Measurements from ENCODE around the gene MSL1.
A peak's percentile ranks its signal among the peaks of the same experiment; 100 is the strongest.

The MSL1 gene

DNA sequence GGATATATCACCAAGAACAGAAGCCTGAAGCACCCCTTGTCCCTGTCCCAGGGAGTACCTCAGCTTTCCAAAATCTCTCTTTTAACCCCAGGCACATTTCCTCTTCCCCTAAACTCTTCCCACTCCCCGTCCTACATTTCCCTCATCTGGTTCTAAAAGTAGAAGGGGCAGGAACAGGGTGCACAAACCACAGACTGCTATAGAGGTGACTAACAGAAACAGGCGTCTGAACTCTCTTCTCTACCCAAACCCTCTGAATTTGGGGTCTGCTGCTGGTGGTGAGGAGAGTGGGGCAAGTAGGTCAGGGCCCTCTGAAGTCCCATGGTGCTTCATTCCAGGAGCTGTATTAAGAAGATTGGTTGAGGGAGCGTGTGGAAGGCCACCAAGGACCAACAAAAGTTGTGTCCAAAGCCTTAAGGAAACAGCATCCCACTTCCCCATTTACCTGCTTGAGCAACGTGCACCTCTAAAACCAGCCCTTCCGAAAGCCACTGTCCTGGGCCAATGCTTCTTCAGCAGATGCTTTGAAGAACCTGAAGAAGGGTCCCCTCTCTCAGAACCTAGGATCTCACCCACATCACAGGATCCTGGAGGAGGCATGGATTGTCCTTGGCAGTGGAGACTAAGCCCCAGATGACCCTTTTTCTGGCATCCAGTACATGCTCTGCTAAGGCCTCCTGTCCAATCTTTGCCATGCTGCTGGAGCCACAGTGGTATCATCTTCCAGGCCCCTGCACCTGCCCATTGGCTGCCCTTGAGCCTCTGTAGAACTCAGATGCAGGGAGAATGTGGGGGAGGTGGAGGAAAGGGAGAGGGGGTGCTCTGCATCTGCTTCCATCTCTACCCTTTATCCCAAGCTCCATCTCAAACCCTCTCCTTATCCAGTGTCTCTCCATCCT lies 15.7 kb upstream of the MSL1 start:
- 100% methylated on average over 1 of the region's 5 CpGs; no CpG with 5 or more reads in 1 of the 2 donors for WGBS, 2 donors (ENCODE audit: extremely low coverage in 2 of 2, insufficient read length in 2 of 2, insufficient replicate concordance in 1 of 2)
- Histone ChIP-seq H3K27ac (replicated peaks; ENCODE audit: low read length) (no peak overlapping the region), H3K79me1 (ENCODE audit: low read depth, low read length) (no peaks in the 10 kb centered on the region), H3K36me3 (replicated peaks in 1 of 2; ENCODE audit: control insufficient read depth in 2 of 2, insufficient read depth in 2 of 2, low read length in 2 of 2) (no peaks in the 10 kb centered on the region), H3K9ac (ENCODE audit: low read depth, low read length, poor library complexity) (no peak overlapping the region), H2BK5ac (ENCODE audit: low read length) (no peak overlapping the region), H3K4me2 (ENCODE audit: insufficient read depth, low read length, poor library complexity, severe bottlenecking) (no peak overlapping the region), H3K9me3 (replicated peaks in 1 of 2; ENCODE audit: control insufficient read depth in 2 of 2, insufficient read depth in 1 of 2, low read depth in 1 of 2, low read length in 2 of 2) (no peaks in the 10 kb centered on the region), H3K4me1 (ENCODE audit: control insufficient read depth in 2 of 2, insufficient read depth in 1 of 2, low read depth in 1 of 2, low read length in 2 of 2) (peaks cover 37 to 58% of the 10 kb centered on the region in 2 donors), H4K91ac (ENCODE audit: low read depth, low read length, poor library complexity) (no peak overlapping the region), H3K14ac (ENCODE audit: low read length) (no peak overlapping the region), H3K4me3 (ENCODE audit: low read length in 2 of 2) (no peak overlapping the region), H3K4ac (ENCODE audit: low read length) (no peak overlapping the region), H2AFZ (ENCODE audit: low read length) (peak overlapping the region; percentile 84), H2BK15ac (ENCODE audit: low read length) (peak overlapping the region; percentile 62), H4K8ac (ENCODE audit: low read depth, low read length) (no peak overlapping the region), H3K27me3 (ENCODE audit: control insufficient read depth in 3 of 3, insufficient read depth in 3 of 3, low read depth in 1 of 3, low read length in 3 of 3) (no peaks in the 10 kb centered on the region), H2BK12ac (ENCODE audit: low read length) (peak overlapping the region; percentile 42), H3K23ac (ENCODE audit: low read depth, low read length, poor library complexity) (no peak overlapping the region), H2AK5ac (ENCODE audit: low read depth, low read length) (peak overlapping the region; percentile 48), H2BK120ac (ENCODE audit: low read depth, low read length) (no peak overlapping the region), H3K18ac (ENCODE audit: low read length) (peak overlapping the region; percentile 78)
- DNase-seq (ENCODE audit: low spot score), result no peak

DNA sequence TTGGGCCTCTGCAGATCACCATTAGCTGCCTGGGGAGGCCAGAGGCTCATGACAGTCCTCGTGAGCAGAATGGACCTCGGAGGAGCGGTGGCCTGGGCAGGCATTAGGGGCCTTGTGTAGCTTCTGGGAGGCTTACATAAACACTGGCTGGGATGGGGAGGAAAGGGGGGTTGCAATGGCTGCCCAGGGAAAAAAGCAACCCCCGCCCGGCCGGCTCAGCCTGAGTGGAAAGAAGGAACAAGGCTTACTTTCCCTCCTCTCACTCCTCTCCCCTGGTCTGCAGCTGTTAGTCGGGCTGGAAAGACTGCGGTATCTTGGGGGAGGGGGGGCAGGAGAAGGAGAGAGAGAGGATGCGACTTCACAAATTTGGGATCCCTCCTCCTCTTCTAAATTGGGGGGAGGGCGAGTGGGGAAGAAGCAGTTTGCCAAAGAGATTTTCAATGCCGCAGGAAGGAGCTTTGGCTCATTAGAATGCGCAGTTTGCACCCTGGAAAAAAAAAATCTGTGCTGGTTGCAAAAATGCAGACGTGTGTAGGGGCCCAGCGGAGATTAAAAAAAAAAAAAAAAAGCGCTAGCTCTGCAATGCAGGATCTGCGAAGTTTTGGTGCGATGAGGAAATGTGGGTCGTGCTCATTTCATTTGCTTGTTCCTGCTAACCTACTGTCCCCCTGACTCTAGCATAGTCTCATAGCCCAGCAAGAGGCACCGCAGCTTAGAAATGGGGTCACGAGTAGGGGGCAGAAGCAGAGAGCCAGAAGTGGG lies 14.8 kb upstream of the MSL1 start:
- H3K4me1 ChIP-seq (ENCODE audit: control insufficient read depth in 2 of 2, insufficient read depth in 1 of 2, low read depth in 1 of 2, low read length in 2 of 2), result peaks cover 41 to 61% of the 10 kb centered on the region in 2 donors
- H3K9me3 ChIP-seq (replicated peaks in 1 of 2; ENCODE audit: control insufficient read depth in 2 of 2, insufficient read depth in 1 of 2, low read depth in 1 of 2, low read length in 2 of 2), result no peaks in the 10 kb centered on the region
- WGBS, 2 donors (ENCODE audit: extremely low coverage in 2 of 2, insufficient read length in 2 of 2, insufficient replicate concordance in 1 of 2), result no CpG with 5 or more reads among the region's 20 CpGs
- H3K18ac ChIP-seq (ENCODE audit: low read length), result peak overlapping the region; percentile 78
- DNase-seq (ENCODE audit: low spot score), result no peak
- H4K8ac ChIP-seq (ENCODE audit: low read depth, low read length), result no peak overlapping the region
- no peak overlapping the region for H2BK12ac ChIP-seq (ENCODE audit: low read length)
- H3K27ac ChIP-seq (replicated peaks; ENCODE audit: low read length), result no peak overlapping the region
- no peak overlapping the region for H3K9ac ChIP-seq (ENCODE audit: low read depth, low read length, poor library complexity)
- H3K4me2 ChIP-seq (ENCODE audit: insufficient read depth, low read length, poor library complexity, severe bottlenecking), result no peak overlapping the region
- no peaks in the 10 kb centered on the region for H3K27me3 ChIP-seq (ENCODE audit: control insufficient read depth in 3 of 3, insufficient read depth in 3 of 3, low read depth in 1 of 3, low read length in 3 of 3)
- H2BK120ac ChIP-seq (ENCODE audit: low read depth, low read length), result no peak overlapping the region
- peaks cover 1% of the 10 kb centered on the region for H3K79me1 ChIP-seq (ENCODE audit: low read depth, low read length)
- H4K91ac ChIP-seq (ENCODE audit: low read depth, low read length, poor library complexity), result no peak overlapping the region
- no peak overlapping the region for H2BK15ac ChIP-seq (ENCODE audit: low read length)
- H3K4me3 ChIP-seq (ENCODE audit: low read length in 2 of 2), result peak overlapping the region in 1 of 2 donors; percentile 5
- peak overlapping the region; percentile 84 for H2AFZ ChIP-seq (ENCODE audit: low read length)
- H3K23ac ChIP-seq (ENCODE audit: low read depth, low read length, poor library complexity), result no peak overlapping the region
- H3K36me3 ChIP-seq (replicated peaks in 1 of 2; ENCODE audit: control insufficient read depth in 2 of 2, insufficient read depth in 2 of 2, low read length in 2 of 2), result no peaks in the 10 kb centered on the region
- no peak overlapping the region for H3K4ac ChIP-seq (ENCODE audit: low read length)
- peak overlapping the region; percentile 11 for H2AK5ac ChIP-seq (ENCODE audit: low read depth, low read length)
- H2BK5ac ChIP-seq (ENCODE audit: low read length), result no peak overlapping the region
- H3K14ac ChIP-seq (ENCODE audit: low read length), result no peak overlapping the region

DNA sequence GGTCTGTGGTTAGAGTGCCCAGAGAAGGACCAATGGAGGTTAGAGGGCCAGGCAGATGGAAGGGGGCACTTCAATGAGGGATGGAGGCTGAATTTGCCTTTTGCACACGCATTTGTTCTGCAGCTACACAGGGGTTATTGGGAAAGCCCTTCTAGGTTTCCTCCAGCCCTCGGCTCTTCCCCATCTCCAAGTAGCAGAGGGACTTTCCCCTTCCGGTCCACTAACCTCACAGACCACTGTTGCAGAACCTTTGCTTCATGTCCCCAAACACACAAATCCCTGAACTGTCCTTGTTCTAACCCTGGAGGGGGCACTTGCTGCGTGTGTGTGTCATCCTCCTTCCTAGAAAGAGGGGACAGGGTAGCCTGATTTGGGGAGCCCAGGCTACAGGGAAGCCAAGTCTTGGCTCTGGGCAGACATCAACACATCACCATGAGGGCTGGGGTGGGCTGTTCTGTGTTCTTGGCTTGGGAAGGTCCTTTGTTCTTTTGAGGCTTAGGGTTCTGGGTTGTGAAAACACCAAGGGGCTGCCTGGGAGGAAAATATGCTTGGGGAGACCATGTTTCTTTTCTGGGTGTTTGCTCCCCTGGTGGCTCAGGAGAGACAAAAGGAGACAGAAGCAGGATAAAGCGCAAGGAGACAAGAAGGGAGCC lies 14.1 kb upstream of the MSL1 start:
- WGBS, 2 donors (ENCODE audit: extremely low coverage in 2 of 2, insufficient read length in 2 of 2, insufficient replicate concordance in 1 of 2), result no CpG with 5 or more reads among the region's 5 CpGs

More for the DNA sequence above, 14.1 kb upstream of the MSL1 start:
- Histone ChIP-seq H2BK5ac (ENCODE audit: low read length) (no peak overlapping the region), H3K27me3 (ENCODE audit: control insufficient read depth in 3 of 3, insufficient read depth in 3 of 3, low read depth in 1 of 3, low read length in 3 of 3) (no peaks in the 10 kb centered on the region), H3K79me1 (ENCODE audit: low read depth, low read length) (peaks cover 1% of the 10 kb centered on the region), H4K8ac (ENCODE audit: low read depth, low read length) (no peak overlapping the region), H3K18ac (ENCODE audit: low read length) (peak overlapping the region; percentile 78), H2BK12ac (ENCODE audit: low read length) (peak overlapping the region; percentile 64), H3K4ac (ENCODE audit: low read length) (peak overlapping the region; percentile 79), H3K14ac (ENCODE audit: low read length) (no peak overlapping the region), H3K4me2 (ENCODE audit: insufficient read depth, low read length, poor library complexity, severe bottlenecking) (no peak overlapping the region), H2AK5ac (ENCODE audit: low read depth, low read length) (peak overlapping the region; percentile 63), H3K9me3 (replicated peaks in 1 of 2; ENCODE audit: control insufficient read depth in 2 of 2, insufficient read depth in 1 of 2, low read depth in 1 of 2, low read length in 2 of 2) (no peaks in the 10 kb centered on the region), H2AFZ (ENCODE audit: low read length) (peak overlapping the region; percentile 84), H3K4me3 (ENCODE audit: low read length in 2 of 2) (no peak overlapping the region), H4K91ac (ENCODE audit: low read depth, low read length, poor library complexity) (no peak overlapping the region), H2BK15ac (ENCODE audit: low read length) (peak overlapping the region; percentile 61), H2BK120ac (ENCODE audit: low read depth, low read length) (no peak overlapping the region), H3K23ac (ENCODE audit: low read depth, low read length, poor library complexity) (peak overlapping the region; percentile 26), H3K4me1 (ENCODE audit: control insufficient read depth in 2 of 2, insufficient read depth in 1 of 2, low read depth in 1 of 2, low read length in 2 of 2) (peaks cover 42 to 68% of the 10 kb centered on the region in 2 donors), H3K27ac (replicated peaks; ENCODE audit: low read length) (peak overlapping the region; percentile 12), H3K36me3 (replicated peaks in 1 of 2; ENCODE audit: control insufficient read depth in 2 of 2, insufficient read depth in 2 of 2, low read length in 2 of 2) (no peaks in the 10 kb centered on the region), H3K9ac (ENCODE audit: low read depth, low read length, poor library complexity) (no peak overlapping the region)
- no peak for DNase-seq (ENCODE audit: low spot score)

Data from neuronal stem cell (in vitro differentiated cells).